Measurements from ENCODE around the gene PFKL.
"Not testable (repeated sequence)": the region's sequence is repeated elsewhere in the genome, so short reads cannot be mapped to it uniquely, and the experiment has no call there.

Gene PFKL

DNA sequence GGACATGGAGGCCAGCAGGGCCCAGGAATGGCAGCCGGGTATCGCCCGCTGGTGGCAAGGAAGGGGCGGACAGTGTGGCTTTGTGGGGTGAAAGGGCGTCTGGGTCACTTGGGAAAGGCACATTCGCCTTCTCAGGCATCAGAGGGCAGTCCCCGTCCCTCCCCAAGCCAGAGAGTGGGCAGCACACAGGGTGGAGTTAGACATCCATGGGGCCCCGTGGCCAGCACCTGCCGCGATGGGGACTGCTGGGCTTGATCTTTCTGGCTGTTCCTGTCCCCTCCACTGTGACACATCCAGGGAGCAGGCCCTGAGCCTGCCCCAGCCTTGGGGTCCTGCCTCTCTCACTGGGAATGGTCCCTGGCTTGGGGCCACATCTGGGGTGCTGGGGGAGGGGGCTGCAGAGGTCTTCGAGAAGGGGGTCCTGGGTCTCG is 49.6 kb downstream of the PFKL start:
- DNase-seq, result no peak

DNA sequence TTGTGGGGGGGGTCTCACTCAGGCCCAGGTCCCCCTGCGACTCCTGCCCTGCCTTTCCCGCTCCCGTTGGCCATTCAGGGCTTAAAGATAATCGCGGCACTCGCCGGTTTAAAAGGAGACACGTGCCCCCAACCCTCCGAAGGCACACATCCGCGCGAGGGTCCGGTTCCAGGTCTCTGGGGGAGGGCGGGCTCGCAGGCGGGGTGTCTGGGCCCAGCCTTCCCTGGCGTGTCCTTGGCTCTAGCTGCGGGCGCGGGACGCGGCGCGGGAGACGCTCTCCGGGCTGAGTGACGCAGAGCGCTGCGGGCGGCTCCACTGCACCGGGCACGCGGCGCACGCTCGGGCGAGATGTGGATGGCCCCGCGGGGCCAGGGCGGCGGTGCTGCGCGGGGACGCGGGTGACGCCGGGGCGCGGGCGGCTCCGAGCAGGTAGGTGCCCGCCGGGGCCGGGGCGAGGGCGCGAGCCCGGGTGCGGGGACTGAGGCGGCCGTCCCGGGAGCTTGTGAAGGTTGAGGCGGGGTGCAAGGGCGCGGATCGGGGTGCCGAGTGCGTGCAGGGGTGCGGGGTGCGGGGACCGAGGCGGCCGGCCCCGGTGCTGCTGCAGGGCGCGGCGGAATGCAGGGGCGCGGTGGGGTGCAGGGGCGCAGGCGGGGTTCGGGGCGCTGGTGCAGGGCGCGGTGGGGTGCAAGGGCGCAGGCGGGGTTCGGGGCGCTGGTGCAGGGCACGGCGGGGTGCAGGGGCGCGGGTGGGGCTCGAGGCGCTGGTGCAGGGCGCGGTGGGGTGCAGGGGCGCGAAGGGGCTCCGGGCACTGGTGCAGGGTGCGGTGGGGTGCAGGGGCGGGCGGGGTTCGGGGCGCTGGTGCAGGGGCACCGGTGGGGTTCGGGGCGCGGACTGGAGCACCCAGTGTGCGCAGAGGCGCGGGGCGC is 50.3 kb downstream of the PFKL start:
- no peak for DNase-seq

DNA sequence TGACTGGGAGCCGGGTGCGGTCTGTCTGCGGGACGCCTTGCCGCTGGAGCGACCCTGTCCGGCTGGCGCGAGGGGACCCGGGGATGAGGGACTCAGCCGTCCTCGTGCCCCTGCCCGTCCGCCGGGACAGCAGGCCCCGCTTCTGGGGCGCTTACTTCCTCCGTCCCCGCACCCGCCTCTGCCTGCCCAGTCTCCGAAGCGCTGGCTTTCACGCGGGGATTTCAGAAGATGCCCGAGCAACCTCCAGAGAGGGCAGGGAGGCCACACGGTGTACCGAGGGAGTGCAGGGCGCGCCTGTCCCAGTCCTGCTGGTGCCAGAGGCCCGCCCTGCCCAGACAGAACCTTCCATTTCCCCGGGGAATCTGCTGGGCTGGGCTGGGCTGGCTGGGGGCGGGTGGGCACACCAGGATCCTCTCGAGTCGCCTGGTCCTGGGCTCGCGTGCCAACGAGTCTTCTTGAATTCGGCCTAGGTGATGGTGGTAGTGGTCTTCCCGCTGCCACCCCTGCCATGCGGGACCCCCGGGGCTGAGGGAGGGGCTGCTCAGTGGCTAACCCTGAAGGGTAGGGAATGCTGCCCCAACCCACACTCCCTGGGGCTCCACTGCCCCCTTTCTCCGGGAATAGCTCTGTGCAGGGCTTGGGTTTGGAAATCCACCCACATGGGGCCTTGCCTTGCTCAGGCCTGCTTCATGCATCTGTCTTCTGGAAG is 51.1 kb downstream of the PFKL start:
- no peak for DNase-seq

DNA sequence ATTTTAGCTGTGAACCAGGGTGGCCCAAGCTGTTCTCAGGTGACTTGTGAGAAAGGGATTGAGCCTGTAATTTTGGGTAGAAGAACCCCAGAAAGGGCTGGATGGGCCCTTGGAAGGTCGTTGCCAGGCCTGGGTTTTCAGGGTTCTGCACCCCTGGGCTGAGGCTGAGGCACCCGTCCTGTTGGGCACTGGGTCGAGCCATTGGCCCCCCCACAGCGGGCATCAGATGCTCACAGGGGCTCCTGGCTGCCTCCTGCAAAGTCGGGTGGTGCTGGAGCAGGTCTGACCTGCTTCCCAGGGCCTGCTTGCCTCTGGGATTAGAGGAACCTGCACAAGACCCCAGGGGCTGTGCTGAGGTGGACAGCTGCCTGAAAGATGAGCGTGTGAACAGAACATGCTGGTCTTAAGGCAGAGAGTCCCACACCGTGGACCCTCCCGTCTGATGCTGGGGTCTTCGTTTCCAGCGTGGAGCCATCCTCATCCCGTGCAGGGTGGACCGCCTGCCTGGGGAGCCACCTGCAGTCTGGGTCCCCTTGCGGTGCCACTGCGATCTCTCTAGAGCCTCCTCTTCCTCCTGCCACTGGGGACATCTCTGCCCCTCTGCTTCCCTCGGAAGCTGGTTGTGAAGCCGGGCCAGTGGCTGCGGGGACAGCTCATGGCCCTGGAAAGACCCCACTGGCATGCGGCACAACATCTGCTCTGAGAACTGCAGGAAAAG is 51.8 kb downstream of the PFKL start:
- DNase-seq, result no peak

DNA sequence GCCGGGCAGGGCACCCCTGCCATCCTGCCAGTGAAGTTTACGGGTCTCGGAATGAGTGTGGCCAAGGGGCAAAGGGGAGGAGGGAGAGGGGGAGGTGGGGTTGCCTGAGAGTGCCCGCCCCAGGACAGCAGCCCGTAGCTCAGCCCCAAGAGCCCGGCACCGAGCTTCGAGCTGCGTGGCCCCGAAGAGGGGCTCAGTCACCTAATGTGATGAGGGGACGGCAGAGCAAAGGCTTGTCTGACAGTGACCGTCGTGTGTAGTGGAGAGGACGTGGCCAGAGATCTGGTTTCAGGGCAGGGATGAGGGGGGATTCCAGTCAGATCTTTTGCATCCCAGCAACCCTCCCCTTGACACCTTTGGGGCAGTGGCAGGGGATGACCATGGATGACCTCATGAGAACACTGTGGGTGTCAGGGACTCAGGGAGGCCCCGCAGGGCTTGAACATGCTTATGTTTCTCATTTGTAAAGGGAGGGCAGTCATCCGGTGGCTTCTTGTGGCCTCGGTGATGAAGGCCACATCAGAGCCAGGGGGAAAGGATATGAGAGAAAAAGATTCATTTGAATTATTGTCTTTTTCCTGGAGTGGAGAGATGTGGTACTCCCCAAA is 52.5 kb downstream of the PFKL start:
- no peak for DNase-seq

DNA sequence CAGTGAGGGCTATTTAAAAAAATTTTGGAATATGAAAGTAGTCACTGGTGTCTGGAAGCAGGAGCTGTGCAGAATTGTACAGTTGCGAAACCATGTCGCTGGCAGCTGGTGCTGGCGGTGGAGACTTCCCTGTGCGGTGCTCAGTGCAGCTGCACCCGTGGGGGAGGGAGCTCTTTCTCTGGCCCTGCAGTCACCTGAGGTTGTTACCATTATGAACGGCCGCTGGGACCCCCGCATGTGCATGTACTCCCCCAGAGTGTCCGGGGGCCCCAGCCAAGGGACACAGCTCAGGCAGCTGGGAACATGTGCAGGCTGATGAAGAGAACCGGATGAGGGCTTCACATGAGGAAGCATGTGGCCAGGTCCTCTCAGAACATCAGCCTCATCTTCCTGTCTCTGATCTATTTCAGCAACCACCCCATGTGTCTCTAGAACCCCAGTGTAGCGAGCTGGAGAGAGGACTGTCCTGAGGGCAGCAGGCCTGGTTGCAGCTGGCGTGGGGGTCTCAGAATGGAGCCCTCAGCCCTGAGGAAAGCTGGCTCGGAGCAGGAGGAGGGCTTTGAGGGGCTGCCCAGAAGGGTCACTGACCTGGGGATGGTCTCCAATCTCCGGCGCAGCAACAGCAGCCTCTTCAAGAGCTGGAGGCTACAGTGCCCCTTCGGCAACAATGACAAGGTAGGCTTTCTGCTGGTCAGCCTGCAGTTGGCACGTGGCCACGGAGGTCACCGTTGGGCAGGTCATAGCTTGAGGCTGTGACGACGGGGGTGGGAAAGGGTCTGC is 53.5 kb downstream of the PFKL start, which contains the start of gene TRPM2:
TSS of gene TRPM2 (plus strand) at position 431 of the 780 bp plus-strand sequence. CDS start at position 511, 80 bp downstream.
- DNase-seq, result no peak

DNA sequence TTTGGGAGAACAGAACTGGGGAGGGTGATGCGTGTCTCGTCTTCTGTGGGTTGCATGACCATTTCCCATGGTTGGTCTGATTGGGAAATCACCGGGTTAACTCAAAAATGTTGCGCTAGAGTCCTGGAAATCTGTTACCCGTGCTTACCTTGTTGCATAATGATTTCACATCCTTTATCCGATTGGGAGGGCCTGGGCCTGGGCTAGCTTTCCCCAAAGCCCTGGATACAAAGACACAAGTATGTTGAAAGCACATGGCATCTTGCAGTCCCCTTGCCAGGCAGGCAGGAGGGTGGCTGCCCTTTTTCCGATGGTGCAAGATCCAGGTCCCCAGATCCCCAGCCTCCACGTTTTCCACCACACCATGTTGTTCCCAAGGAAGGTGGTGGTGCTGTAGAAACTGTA is 54.1 kb downstream of the PFKL start:
- no peak for DNase-seq

DNA sequence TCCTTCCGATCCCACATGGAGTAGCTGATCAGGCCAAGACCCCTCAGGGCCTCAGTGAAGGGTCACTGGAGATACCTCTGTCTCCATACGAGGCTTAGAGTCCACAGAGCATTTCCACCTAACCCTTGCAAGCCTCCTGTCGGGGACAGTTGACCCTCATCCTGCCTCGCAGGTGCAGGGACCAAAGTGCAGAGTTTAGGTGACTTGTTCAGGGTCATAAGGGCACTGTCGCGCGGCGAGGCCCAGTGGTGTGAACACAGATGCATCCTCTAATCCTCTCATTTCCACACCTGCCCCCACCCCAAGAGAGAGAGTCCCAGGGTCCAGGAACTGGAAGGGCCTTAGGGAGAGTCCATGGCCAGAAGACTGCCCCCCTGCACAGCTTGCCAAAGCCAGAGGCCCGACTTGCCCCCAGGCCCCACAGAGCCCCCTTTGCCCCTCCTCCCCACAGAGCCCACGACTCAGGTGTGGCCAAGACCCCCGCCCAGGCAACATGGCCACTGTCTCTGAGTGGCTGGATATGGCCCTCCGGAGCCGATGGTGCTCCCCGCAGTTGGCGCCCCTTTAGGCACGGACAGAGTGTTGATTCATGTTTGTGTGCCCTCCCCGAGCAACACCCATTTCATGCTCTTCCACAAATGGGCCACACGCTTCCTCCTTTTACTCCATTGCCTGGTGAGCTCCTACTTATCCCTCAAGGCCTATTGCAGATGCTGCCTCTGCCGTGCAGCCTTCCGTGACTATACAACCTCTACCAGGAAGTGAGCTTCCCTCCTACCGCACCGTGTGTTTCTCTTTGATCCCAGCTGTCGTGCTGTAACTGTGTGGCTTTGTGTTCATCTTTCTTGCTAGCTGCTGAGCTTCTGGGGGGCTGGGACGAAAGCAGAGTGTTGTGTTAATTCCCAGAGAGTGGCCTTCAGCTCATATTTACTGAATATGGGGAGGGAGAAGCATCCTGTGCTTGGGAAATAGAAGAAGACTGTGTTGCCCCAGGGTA is 55.2 kb downstream of the PFKL start:
- DNase-seq, result no peak

DNA sequence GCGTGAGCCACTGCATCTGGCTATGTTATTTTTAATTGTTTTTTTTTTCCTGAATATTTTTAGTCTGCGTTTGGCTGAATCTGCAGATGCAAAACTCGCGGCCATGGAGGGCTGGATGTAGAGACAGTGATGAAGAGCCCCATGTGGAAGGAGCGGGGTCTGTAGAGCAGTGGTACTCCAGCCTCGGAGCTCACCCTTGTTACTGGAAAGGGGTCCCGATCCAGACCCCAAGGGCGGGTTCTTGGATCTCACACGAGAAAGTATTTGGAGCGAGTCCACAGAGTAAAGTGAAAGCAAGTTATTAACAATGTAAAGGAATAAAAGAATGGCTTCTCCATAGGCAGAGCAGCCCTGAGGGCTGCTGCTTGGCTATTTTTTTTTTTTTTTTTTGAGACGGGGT is 56.3 kb downstream of the PFKL start:
- DNase-seq, result no peak

DNA sequence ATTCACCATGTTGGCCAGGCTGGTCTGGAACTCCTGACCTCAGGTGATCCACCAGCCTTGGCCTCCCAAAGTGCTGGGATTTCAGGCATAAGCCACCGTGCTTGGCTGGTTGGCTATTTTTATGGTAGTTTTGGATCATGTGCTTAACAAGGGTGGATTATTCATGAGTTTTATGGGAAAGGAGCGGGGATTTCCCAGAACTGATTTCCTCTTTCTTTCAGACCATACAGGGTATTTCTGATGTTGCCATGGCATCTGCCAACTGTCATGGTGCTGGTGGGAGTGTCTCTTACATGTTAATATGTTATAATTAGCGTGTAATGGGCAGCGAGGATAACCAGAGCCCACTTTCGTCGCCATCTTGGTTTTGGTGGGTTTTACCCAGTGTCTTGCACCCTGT is 56.8 kb downstream of the PFKL start:
- DNase-seq, result no peak

DNA sequence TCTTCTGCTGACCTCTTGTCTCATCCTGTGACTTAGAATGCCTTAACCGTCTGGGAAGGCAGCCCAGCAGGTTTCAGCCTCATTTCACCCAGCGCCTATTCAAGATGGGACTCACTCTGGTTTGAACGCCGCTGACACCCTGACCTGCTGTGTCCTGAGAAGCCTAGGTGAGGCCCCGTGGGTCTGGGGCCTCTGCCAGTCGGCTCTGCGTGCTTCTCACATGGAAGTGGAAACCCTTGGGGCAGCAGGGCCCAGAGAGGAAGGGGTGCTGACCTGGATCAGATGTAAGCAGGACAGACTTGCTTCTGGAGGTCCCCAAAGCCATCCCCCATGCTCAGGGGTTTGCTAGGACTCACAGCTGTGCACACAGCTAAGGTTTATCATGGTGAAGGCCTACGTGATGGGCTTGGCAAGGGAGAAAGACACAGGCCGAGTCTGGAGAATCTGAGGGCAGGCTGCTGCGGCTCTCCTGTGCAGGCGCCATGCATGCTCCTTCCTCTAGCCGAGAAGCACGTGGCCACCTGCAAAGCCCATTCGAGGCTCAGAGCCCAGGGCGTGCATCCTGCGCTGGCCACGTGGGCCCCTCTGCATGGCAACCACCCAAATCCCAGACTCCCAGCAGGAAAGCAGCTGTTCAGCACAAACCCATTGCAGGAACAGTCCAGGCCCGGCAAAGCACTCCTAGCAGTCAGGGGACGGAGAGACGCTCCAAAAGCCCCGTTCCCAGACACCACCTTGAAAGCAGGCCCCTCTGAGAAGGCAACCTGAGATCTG is 57.4 kb downstream of the PFKL start:
- DNase-seq, result no peak

DNA sequence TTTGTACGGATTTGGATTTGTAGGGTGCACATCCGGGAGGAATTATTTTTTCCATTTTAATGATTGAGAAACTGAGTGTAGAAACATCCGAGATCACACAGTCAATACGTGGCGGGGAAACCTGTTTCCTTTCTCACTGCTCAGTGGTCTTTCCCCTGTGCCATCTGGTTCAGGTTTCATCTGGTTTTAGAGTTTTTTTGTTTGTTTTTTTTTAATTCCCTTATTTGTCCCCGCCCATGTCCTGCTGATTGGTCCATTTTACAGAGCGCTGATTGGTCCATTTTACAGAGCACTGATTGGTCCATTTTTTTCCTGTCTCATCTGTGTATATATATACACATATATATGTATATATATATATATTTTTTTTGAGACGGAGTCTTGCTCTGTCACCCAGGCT is 59.5 kb downstream of the PFKL start:
- no peak for DNase-seq

DNA sequence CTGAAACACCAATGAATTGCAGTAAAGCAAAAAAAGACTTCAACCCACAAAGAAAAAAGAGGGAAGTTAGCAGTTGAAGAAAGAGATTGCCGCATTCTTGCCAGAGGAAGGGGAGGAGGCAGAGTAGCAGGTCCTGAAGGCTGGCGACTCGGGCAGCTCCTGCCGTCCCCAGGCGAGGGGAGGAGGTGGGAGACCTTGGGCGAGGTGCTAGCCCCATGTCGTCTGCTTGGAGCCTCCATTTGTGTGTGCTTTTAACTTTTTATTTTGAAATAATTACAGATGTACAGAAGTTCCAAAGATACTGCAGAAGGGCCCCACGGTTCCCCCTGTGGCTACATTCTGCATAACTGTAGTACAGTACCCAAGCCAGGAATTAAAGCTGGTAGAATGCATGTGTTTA is 60.3 kb downstream of the PFKL start:
- DNase-seq, result no peak

DNA sequence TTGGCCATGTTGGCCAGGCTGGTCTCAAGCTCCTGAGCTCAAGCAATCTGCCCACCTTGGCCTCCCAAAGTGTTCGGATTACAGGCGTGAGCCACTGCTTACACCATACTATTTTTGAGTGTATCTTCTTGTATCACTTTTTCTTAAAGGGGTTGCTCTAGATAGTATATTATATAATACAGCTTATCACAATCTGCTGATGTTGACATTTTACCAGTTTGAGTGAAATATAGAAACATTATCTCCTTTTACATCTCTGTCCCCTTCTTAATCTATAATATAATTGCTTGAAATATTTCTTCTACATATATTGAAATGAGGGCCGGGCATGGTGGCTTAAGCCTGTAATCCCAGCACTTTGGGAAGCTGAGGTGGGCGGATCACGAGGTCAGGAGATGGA is 62.0 kb downstream of the PFKL start:
- DNase-seq, result not testable (repeated sequence)

DNA sequence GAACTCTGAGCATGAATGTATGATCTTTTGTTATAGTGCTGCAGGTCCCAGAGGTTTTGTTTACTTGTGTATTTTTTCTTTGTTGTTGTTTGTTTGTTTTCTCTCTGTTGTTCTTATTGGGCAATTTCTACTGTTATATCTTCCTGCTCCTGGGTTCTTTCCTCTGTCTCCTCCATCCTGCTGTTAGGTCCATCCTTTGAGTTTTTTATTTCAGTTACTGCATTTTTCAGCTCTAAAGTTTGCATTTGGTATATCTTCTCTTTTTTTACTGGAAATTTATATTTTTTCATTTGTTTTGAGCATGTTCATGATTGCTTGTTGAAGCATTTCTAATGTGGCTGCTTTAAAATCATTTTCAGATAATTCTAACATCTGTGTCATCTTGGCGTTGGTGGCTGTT is 63.4 kb downstream of the PFKL start:
- no peak for DNase-seq

DNA sequence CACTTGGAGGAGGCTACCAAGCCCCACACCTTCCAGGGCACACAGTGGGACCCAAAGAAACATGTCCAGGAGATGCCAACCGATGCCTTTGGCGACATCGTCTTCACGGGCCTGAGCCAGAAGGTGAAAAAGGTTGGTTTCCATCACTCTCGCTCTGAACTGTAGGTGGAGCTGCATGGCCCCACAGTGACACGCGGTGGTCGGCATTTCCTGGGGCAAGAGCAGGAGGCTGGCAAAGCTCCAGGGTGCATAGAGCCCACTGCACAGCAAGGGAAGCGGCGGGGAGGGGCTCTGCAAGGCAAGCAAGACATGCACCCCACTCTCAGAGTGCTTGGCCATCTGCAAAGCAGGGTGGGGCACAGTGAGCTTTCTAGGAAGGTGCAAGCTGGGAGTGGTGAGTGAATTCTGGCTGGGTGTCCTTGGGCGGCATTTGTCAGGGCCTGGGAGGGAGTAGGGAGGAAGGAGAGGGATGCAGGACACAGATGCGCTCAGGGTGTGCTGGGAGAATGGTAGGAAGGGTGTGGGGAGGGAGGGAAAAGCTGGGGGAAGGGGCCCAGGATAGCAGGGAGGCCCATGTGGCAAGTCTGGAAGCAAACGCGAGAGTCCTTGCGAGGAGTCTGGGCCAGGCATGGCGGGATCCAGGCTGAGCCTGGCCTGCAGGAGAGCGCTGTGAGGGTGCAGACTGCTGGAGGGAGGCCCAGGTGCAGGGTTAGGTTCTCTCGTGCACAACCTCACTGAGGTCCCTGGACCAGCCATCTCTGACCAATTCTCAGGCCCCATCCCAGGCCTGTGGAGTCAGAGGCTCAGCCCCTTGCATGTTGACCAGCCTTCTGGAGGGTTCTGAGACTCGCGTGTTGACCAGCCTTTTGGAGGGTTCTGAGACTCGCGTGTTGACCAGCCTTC is 64.5 kb downstream of the PFKL start:
- no peak for DNase-seq

DNA sequence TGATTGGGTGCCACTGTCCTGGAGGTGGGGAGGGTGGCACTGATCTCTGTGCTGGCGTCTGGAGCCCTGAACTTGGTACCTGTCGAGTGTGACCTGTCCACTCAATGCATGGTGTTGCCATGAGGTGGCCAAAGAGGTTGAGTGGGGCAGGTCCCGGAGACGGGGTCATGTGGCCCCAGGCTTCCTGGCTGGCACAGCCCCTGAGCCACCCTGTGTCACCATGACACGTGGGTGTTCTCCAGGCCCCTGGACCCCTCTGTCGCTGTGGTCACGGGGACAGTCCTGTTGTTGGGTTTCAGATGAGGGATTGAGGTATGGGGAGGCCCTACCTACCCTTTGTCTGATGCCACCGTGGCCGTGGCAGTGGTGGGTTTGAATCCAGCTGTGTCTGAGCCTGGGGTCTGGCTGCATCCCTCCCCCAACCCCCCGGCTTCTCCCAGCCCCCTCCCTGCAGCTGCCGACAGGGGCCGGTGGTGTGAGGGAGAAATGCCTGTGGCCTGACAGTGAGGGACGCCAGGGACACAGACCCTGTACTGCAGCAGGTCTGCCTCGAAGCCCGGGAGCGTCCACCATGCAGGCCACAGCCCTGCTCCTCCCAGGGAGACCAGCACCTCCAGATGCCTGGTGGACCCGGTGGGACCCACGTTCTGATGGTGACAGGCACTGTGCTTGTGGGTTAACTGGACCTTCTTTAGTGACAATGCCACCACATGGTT is 65.6 kb downstream of the PFKL start:
- no peak for DNase-seq

DNA sequence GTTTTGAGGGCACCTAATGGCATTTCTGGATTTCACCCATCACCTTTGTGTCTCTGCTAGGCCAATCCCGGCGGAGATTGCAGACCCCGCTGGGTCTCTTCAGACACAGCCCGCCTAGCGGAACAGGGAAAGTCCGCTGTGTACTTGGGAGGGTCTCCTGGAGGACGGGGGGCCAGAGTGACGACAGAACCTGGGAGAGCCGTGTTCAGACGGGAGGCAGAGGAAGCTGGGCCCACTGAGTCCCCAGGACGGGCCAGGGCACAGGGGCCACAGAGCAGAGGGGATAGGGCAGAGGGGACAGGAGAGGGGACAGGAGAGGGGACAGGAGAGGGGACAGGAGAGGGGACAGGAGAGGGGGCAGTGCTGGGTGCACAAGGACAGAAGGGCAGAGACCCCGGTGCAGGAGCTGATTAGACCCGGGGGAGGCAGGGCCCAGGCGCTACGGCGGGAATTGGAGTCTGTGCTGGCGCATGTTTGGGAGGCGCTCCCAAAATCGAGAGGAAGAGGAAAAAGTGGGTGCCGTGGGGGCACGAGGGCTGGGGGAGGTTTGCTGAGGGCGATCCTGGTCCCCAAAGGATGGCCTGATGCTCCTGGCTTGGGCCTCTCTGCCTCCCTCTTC is 66.2 kb downstream of the PFKL start:
- no peak for DNase-seq
